Spinal cord (tissue), 10 donors: ENCODE measurements around the gene ARFIP1. TPM values are rescaled to one million over a fixed set of nuclear protein-coding genes. Genes with fewer than 3 reads are reported as not detected.
"Not testable (repeated sequence)": the region's sequence is repeated elsewhere in the genome, so short reads cannot be mapped to it uniquely, and the experiment has no call there.

Source experiments
- DNase-seq, 6 donors: peaks; one replicate each; pipeline versions ENCODE4 v3.0.0 to v3.0.0-alpha.2; 2013 to 2015; ENCODE audit warnings: low spot score in 6 of 6, low read depth in 4 of 6
- H3K27ac ChIP-seq: one replicate; pipeline ENCODE4 v1.5.1; 2013; ENCODE audit warnings: low read depth, low read length, control low read depth
- H3K27me3 ChIP-seq: one replicate; pipeline ENCODE4 v1.6.1; 2013; ENCODE audit warnings: low read length; ENCODE audit not compliant: control insufficient read depth, insufficient read depth
- H3K36me3 ChIP-seq: one replicate; pipeline ENCODE4 v1.6.1; 2013; ENCODE audit warnings: low read length; ENCODE audit not compliant: control insufficient read depth, insufficient read depth
- H3K4me1 ChIP-seq: one replicate; pipeline ENCODE4 v1.6.1; 2013; ENCODE audit warnings: low read length; ENCODE audit not compliant: control insufficient read depth, insufficient read depth
- H3K4me3 ChIP-seq: one replicate; pipeline ENCODE4 v1.5.1; 2013; ENCODE audit warnings: low read depth, low read length, control low read depth
- H3K9me3 ChIP-seq: one replicate; pipeline ENCODE4 v1.6.1; 2013; ENCODE audit warnings: low read length; ENCODE audit not compliant: control insufficient read depth, insufficient read depth
- WGBS: methylation state at CpG from one replicate; pipeline ENCODE4 v1.1.5; 2013; ENCODE audit warnings: missing lambda C conversion rate; ENCODE audit not compliant: insufficient coverage; 5-methylcytosine and 5-hydroxymethylcytosine counted together
- polyA plus RNA-seq, 2 donors: library from polyadenylated mRNA; unstranded; fragments of 120-200 nt; gene quantifications; one replicate each; pipeline ENCODE4 v1.2.1, GENCODE V29; 2013; ENCODE audit not compliant: insufficient read length in 2 of 2
- total RNA-seq, 2 donors: library from RNA; depleted of rRNA in 1 of 2; stranded (reverse); fragments of 120-200 nt in 1 of 2; fragments of >200 nt in 1 of 2; gene quantifications; one replicate each; pipeline versions ENCODE4 v1.2.3 to v1.2.4, GENCODE V29; 2013 to 2014
- donor health status: healthy.

ARFIP1 gene
- total and polyA plus RNA-seq, 4 donors: 24.6 to 55.8 (median 32.2) TPM

GRCh38 chr4:152880263-152880662, 100.5 kb downstream of the ARFIP1 start:
- Histone ChIP-seq H3K27me3 (no peaks in the 10 kb centered on the region), H3K36me3 (peaks cover 5% of the 10 kb centered on the region), H3K4me1 (no peaks in the 10 kb centered on the region), H3K27ac (no peak overlapping the region), H3K4me3 (no peak overlapping the region), H3K9me3 (no peaks in the 10 kb centered on the region)
- no CpG with 5 or more reads among the region's 2 CpGs for WGBS
- DNase-seq: no peak

GRCh38 chr4:152881974-152882373, 102.2 kb downstream of the ARFIP1 start:
- no peak for DNase-seq
- Histone ChIP-seq H3K9me3 (no peaks in the 10 kb centered on the region), H3K27ac (no peak overlapping the region), H3K4me1 (no peaks in the 10 kb centered on the region), H3K27me3 (no peaks in the 10 kb centered on the region), H3K4me3 (no peak overlapping the region), H3K36me3 (peaks cover 3% of the 10 kb centered on the region)
- WGBS: no CpG with 5 or more reads among the region's 1 CpG

- no peaks in the 10 kb centered on the region for H3K9me3 ChIP-seq
- no peak for DNase-seq
- no CpG with 5 or more reads among the region's 5 CpGs for WGBS
- H3K36me3 ChIP-seq: no peaks in the 10 kb centered on the region
- no peaks in the 10 kb centered on the region for H3K27me3 ChIP-seq
- no peaks in the 10 kb centered on the region for H3K4me1 ChIP-seq
- no peak overlapping the region for H3K4me3 ChIP-seq
- no peak overlapping the region for H3K27ac ChIP-seq
Observed at GRCh38 chr4:152885185-152885584, 105.4 kb downstream of the ARFIP1 start.

GRCh38 chr4:152886201-152886600, 106.4 kb downstream of the ARFIP1 start:
- Histone ChIP-seq H3K27me3 (no peaks in the 10 kb centered on the region), H3K27ac (no peak overlapping the region), H3K36me3 (no peaks in the 10 kb centered on the region), H3K4me1 (no peaks in the 10 kb centered on the region), H3K4me3 (no peak overlapping the region), H3K9me3 (no peaks in the 10 kb centered on the region)
- DNase-seq: no peak
- 86% methylated on average over 1 of the region's 1 CpG for WGBS

GRCh38 chr4:152887981-152888380, 108.2 kb downstream of the ARFIP1 start:
- H3K4me3 ChIP-seq: no peak overlapping the region
- H3K27me3 ChIP-seq: no peaks in the 10 kb centered on the region
- peak in 1 of 6 donors; percentile 88 for DNase-seq
- WGBS: no CpG with 5 or more reads among the region's 6 CpGs
- H3K9me3 ChIP-seq: no peaks in the 10 kb centered on the region
- H3K4me1 ChIP-seq: no peaks in the 10 kb centered on the region
- H3K36me3 ChIP-seq: peaks cover 6% of the 10 kb centered on the region
- H3K27ac ChIP-seq: no peak overlapping the region

- no peak for DNase-seq
- Histone ChIP-seq H3K36me3 (peaks cover 6% of the 10 kb centered on the region), H3K27ac (no peak overlapping the region), H3K4me1 (no peaks in the 10 kb centered on the region), H3K9me3 (no peaks in the 10 kb centered on the region), H3K4me3 (no peak overlapping the region), H3K27me3 (no peaks in the 10 kb centered on the region)
- no CpG with 5 or more reads among the region's 2 CpGs for WGBS
Observed at GRCh38 chr4:152892974-152893373, 113.2 kb downstream of the ARFIP1 start.

- no peaks in the 10 kb centered on the region for H3K9me3 ChIP-seq
- H3K27ac ChIP-seq: no peak overlapping the region
- H3K4me1 ChIP-seq: no peaks in the 10 kb centered on the region
- H3K27me3 ChIP-seq: no peaks in the 10 kb centered on the region
- H3K36me3 ChIP-seq: peaks cover 6% of the 10 kb centered on the region
- H3K4me3 ChIP-seq: no peak overlapping the region
- DNase-seq: no peak
- WGBS: 89% methylated on average over 1 of the region's 1 CpG
Observed at GRCh38 chr4:152894673-152895072, 114.9 kb downstream of the ARFIP1 start.

GRCh38 chr4:152896811-152897210, 117.1 kb downstream of the ARFIP1 start:
- Histone ChIP-seq H3K36me3 (peaks cover 2% of the 10 kb centered on the region), H3K27me3 (no peaks in the 10 kb centered on the region), H3K9me3 (no peaks in the 10 kb centered on the region), H3K27ac (no peak overlapping the region), H3K4me1 (no peaks in the 10 kb centered on the region), H3K4me3 (no peak overlapping the region)
- peak in 1 of 6 donors; percentile 27 for DNase-seq
- no CpG with 5 or more reads among the region's 1 CpG for WGBS

GRCh38 chr4:152898133-152898532, 118.4 kb downstream of the ARFIP1 start:
- DNase-seq, H3K27ac ChIP-seq: not testable (repeated sequence)
- 100% methylated on average over 2 of the region's 6 CpGs for WGBS

GRCh38 chr4:152898606-152899005, 118.9 kb downstream of the ARFIP1 start:
- Histone ChIP-seq H3K27ac (no peak overlapping the region), H3K9me3 (no peaks in the 10 kb centered on the region), H3K4me3 (no peak overlapping the region), H3K36me3 (no peaks in the 10 kb centered on the region), H3K4me1 (no peaks in the 10 kb centered on the region), H3K27me3 (no peaks in the 10 kb centered on the region)
- peak in 1 of 6 donors; percentile 66 for DNase-seq

More at GRCh38 chr4:152898133-152898532, 118.4 kb downstream of the ARFIP1 start:
- not testable (repeated sequence) for H3K9me3 ChIP-seq, H3K4me3 ChIP-seq, H3K4me1 ChIP-seq, H3K27me3 ChIP-seq, H3K36me3 ChIP-seq
